NCI-H146 (cell line): ENCODE measurements around the gene SLIT2.

Experiments used
- DNase-seq: peaks from one replicate; lab custom pipeline; 2025; lab: John Stamatoyannopoulos, UW

SLIT2 gene

GRCh38 chr4:20251796-20252655 is at the start of gene SLIT2:
Gene SLIT2 (plus strand): TSS chr4:20251905. CDS start chr4:20253816, 1,911 bp downstream.
- DNase-seq = peak; percentile 67

DNA sequence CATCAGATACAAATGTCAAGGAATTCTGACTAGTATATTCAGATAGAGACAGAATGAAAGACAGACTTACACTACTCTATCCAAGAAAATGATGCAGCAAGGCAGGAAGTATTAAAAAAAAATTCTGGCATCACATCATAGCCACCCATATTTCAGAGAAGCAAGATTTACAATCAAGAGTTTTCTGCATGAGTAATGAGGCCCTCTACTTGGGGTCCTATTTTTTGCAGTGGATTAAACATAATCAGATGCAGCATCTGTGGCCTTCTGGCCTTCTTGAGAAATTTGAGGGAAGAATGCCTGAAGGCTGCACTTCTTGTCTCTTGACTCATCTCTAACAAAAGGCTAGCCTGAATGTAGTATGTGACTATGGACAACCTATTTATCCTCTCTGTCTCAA is 48.2 kb upstream of the SLIT2 start:
- DNase-seq = no peak

- no peak for DNase-seq
Measured at GRCh38 chr4:20217521-20217920, 34.2 kb upstream of the SLIT2 start.

GRCh38 chr4:20217951-20218350 is 33.8 kb upstream of the SLIT2 start:
- no peak for DNase-seq

DNA sequence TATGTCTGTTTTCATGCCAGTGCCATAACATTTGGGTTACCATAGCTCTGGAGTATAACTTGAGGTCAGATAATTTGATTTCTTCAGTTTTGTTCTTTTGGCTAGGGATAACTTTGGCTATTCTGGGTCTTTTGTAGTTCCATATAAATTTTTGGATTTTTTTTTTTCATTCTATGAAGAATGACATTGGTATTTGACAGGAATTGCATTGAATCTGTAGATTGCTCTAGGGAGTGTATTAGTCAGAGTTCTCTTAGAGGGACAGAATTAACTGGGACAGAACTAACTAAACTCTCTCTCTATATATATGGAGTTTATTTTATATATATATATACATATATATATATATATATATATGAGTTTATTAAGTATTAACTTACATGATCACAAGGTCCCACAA is 32.2 kb upstream of the SLIT2 start:
- no peak for DNase-seq

DNA sequence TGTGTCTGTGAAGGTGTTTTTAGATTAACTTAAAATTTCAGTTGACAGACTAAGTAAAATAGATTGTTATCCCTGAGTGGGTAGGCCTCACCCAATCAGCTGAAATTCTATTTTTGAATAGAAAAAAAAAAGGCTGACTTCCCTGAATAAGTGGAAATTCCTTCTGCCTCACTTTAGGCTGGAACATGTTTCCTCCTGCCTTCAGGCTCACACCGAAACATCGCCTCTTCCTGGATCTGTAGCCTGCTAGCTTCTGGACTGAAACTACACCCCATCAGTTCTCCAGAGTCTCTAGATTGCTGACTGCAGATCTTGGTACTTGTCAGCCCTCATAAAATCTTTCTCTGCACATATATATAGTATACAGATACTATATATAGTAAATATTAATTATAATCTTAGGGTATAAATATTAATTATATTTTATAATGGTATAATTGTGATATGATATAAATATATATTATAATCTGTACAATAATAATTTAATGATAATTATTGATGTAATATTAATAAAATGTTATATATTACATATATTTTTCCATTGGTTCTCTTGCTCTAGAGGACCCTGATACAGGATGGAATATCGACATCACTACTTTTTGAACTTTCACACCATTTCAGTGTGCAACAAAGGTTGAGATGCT is 13.7 kb upstream of the SLIT2 start:
- DNase-seq = no peak

- peak; percentile 40 for DNase-seq
Measured at GRCh38 chr4:20248155-20248558, 3.5 kb upstream of the SLIT2 start.

- peak; percentile 1 for DNase-seq
Measured at GRCh38 chr4:20249333-20249732, 2.4 kb upstream of the SLIT2 start.

- no peak for DNase-seq
Measured at GRCh38 chr4:20251031-20251795, 492 bp upstream of the SLIT2 start.

DNA sequence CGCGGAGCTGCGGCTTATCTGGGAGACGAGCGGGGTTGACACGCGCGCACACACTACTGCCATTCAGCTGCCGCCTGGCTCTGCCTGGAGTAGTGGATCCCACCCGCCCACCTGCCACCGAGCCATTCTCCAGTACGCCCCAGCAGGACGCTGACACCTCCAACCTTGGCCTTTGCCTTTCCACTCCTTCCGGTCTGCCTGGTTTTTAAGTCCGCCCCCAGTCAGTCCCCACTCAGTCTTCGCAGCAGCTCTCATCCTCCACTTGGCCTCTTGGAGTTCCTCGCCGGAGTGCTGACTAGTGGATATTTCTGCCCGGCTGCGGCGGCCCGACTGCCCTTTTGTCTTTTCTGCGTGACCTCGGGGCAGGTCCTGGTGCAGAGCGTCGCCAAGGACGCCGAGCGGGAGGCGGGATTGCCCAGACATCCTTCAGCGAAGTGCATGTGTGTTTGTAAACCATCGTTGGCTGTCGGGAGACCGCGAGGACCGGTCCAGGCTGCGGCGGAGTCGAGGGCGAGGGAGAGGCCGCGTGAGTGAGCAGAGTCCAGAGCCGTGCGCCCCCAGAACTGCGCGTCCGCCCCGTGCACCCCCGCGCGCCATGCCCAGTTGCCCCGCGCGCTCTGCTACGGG is 1.1 kb downstream of the SLIT2 start:
- peak; percentile 26 for DNase-seq

- no peak for DNase-seq
Measured at GRCh38 chr4:20253283-20253734, 1.6 kb downstream of the SLIT2 start.

DNA sequence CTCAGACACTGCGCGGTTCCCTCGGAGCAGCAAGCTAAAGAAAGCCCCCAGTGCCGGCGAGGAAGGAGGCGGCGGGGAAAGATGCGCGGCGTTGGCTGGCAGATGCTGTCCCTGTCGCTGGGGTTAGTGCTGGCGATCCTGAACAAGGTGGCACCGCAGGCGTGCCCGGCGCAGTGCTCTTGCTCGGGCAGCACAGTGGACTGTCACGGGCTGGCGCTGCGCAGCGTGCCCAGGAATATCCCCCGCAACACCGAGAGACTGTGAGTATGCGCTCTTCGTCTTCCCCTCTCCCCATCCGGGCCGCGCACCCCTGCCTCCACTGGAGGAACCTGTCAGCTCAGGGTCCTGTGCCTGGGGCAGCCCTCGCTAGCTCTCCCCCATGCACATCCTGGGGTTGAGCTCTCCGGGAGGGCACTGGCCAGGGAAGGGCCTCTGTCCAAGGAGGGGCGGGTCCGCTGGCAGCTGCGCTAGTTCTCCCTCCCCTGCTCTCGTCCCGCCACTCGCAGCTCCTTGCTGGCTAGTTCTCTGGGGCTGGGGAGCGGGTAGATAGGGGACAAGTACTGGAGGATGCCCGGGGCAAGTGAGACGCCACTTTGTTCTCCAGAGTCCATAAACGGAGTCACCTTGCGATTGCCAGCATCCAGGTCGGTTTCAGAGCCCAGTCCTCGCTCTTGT is 2.2 kb downstream of the SLIT2 start:
- peak; percentile 11 for DNase-seq

DNA sequence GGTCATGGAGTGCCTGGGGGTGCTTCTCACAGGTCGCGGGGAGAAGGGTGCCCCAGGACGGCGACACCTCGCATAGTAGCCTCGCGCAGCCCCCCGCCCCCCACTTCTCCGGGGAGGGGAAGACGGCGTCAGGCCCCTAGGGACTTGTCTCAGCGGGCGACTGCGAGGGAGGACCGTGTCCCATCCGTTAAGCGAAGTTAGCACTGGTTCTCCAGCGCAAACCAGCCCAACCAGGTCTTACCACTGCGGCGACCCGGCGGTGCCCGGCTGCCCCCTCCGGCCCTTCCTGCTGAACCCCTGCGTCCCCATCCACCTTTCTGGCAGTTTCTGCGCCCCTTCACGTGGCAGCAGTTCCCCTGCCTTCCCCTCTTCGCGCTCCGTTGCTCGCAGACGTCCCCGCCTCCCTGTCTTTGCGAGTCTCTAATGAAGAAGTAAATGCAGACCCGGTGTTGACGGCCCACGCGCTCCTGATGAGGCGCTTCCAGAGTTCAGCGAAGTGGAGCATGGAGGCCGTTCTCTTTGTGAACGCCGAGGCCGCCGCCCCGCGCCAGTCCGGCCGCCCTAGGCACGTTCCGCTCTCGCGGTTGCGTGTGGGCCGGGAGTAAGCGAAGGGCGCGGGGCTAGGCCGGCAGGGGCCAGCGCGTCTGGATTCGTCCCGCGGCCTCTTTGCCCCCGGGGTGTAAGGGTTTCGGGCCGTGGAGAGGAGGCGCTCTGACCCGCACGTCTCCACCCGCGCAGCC is 3.0 kb downstream of the SLIT2 start:
- DNase-seq = no peak

DNA sequence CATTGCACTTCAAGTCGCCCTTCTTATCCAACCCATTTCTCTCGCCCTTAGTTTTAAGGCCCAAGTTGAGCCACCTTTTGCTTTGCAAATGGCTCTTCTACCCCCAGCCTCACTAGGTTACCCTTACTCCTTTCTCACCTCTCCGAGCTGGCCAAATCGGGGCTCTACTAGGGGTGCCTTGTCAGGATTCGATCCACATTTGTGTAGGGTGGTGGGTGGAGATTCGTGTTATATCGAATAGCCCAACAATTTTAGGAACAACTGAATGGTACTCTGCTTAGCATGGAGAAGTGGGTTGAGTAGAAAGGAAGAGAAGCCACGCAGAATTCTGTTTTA is 3.5 kb downstream of the SLIT2 start:
- no peak for DNase-seq

DNA sequence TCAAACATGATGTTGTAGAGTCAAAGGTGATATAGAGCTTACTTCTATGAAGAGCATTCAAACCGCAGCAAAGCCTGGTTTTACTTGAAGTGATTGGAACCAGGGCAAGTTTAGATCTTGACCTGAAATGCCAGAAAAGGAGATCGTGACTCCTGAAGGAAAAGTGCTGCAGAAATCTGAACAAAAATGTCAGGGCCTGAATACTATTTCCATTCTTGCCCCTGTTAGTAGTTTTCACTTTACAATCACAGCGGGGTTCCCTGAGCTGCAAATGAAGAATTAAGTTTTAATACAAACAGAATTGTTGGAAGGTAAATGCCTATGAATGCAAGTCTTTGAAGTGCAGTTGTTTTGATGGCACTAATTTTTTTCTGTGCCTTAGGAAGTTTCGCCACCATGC is 4.1 kb downstream of the SLIT2 start:
- DNase-seq = no peak

GRCh38 chr4:20256381-20256881 is 4.7 kb downstream of the SLIT2 start:
- DNase-seq = no peak

GRCh38 chr4:20259707-20260106 is 8.0 kb downstream of the SLIT2 start:
- no peak for DNase-seq

DNA sequence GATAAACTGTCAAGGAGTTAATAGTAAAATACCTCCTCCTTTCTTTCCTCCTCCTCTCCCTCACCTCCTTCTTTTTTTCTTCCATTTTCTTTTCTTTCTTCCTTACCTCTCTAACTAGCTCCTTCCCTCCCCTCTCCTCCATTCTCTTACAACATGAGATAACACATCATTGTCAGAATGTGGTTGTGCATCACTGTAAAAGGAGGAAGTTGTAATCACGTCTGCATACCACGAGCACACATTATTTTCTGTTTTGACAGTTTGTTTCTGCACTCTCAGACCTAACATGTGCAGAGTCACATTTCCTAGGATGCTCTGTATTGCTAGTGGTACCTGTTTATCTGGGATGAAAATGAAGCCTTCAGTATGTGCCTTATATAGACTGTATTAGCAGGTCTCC is 9.1 kb downstream of the SLIT2 start:
- DNase-seq = no peak

GRCh38 chr4:20262221-20262620 is 10.5 kb downstream of the SLIT2 start:
- DNase-seq = no peak

DNA sequence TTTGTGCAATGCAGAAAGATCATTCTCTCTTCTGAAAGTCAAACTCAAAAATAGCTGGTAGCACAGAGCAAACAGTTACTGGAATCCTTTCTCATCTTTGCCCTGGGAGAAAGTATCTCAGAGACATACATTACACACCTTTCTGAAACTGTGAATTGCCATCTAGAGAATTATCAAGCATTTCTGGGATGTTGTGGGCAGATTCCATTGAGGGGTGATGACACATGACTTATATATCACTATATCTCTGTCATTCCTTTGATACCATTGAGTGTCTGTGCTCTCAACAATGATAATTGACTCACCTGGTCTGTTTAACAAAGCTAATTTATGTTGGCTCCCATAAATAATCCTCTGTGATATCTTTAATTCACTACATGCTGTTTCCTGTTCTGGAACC is 13.0 kb downstream of the SLIT2 start:
- DNase-seq = no peak

DNA sequence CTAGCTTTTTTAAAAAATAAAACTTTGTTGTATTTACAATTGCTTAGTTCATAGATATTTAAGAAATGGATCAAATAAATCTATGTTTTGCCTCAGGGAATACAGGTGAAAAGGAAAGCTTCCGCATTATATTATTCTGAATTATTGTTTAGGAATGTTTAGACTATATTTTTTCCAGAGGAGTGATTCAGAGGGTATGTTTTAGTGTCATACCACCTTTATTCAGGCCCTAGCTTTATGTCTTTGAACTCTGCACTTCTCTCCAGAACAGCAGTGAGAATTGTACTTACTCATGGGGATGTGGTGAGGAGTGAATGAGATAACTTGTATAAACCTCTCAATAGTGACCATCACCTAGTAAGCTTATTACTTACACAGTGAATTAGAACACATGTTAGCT is 14.0 kb downstream of the SLIT2 start:
- DNase-seq = no peak
